GM12878 (cell line): ENCODE measurements around the gene NUMA1. TPM values are rescaled to one million over a fixed set of nuclear protein-coding genes. Genes with fewer than 3 reads are reported as not detected.

Experiments
- ATAC-seq: fragments of 200-7000 bp; cut with Tn5 transposase; 3 replicates; pipeline ENCODE4 v1.9.1; 2020; ENCODE audit warnings: mild to moderate bottlenecking, moderate library complexity
- BruUV-seq: library from RNA; stranded (reverse); fragments of 400-500 nt; replicated peaks from 2 replicates; lab custom pipeline; 2021; lab: Mats Ljungman, UMichigan
- CTCF ChIA-PET: fragments of 300-600 bp; sonication (Branson Sonifier 250); formaldehyde crosslinking; extraction: SDS; loops from one replicate; lab custom pipeline; 2021; ENCODE audit warnings: inconsistent platforms; lab: Yijun Ruan, JAX
- POLR2A ChIA-PET: fragments of 350-600 bp; formaldehyde crosslinking; extraction: SDS; loops from one replicate; lab custom pipeline; 2021; ENCODE audit warnings: inconsistent platforms; lab: Charles Lee
- RAD21 ChIA-PET: fragments of 300-600 bp; sonication (Branson Sonifier 250); formaldehyde crosslinking; loops from one replicate; lab custom pipeline; 2023; ENCODE audit warnings: antibody characterized with exemption; ENCODE audit not compliant: unreplicated experiment; lab: Charles Lee
- SMC1A ChIA-PET: fragments of 300-600 bp; sonication (Branson Sonifier 250); formaldehyde crosslinking; loops from one replicate; lab custom pipeline; 2023; ENCODE audit not compliant: unreplicated experiment, uncharacterized antibody; lab: Charles Lee
- DNase-seq: peaks from one replicate; pipeline ENCODE4 v3.0.0-alpha.2; 2011; ENCODE audit warnings: low read depth, low spot score
- FAIRE-seq: peaks from 3 replicates; lab custom pipeline; 2011; peaks lifted over from hg19 to GRCh38; lab: Jason Lieb, UNC
- H2AFZ ChIP-seq: 2 replicates; pipeline ENCODE4 v1.6.0; 2011; ENCODE audit warnings: low read depth, low read length, control low read depth; ENCODE audit not compliant: control insufficient read depth
- H3K27ac ChIP-seq: 2 replicates; pipeline ENCODE4 v1.5.1; 2011; ENCODE audit warnings: control low read depth; ENCODE audit not compliant: control insufficient read depth, insufficient read depth
- H3K27me3 ChIP-seq, 2 experiments: replicated peaks in 1 of 2; 2 replicates each; pipeline versions ENCODE4 v1.6.0 to v1.6.1; 2011; ENCODE audit warnings: low read length in 1 of 2; ENCODE audit not compliant: control insufficient read depth in 2 of 2, insufficient read depth in 2 of 2
- H3K36me3 ChIP-seq, 2 experiments: 2 replicates each; pipeline ENCODE4 v1.5.1; 2011; ENCODE audit warnings: low read length in 1 of 2; ENCODE audit not compliant: control insufficient read depth in 2 of 2, insufficient read depth in 2 of 2
- H3K4me1 ChIP-seq: 2 replicates; pipeline ENCODE4 v1.6.1; 2011; ENCODE audit warnings: mild to moderate bottlenecking, low read length, moderate library complexity, mixed read lengths; ENCODE audit not compliant: control insufficient read depth, insufficient read depth
- H3K4me2 ChIP-seq: 2 replicates; pipeline ENCODE4 v1.6.0; 2011; ENCODE audit warnings: control low read depth; ENCODE audit not compliant: control insufficient read depth, insufficient read depth
- H3K4me3 ChIP-seq: fragments of 200-600 bp; sonication (generic); 2 replicates; pipeline ENCODE4 v1.5.1; 2016
- H3K79me2 ChIP-seq: 2 replicates; pipeline ENCODE4 v1.6.0; 2011; ENCODE audit warnings: low read length; ENCODE audit not compliant: control insufficient read depth, insufficient read depth
- H3K9ac ChIP-seq: 2 replicates; pipeline ENCODE4 v1.8.0; 2011; ENCODE audit warnings: low read length, control low read depth, mixed read lengths; ENCODE audit not compliant: control insufficient read depth, insufficient read depth
- H3K9me3 ChIP-seq: replicated peaks from 3 replicates; pipeline ENCODE4 v1.5.1; 2011; ENCODE audit warnings: mild to moderate bottlenecking, low read length; ENCODE audit not compliant: control insufficient read depth, insufficient read depth
- H4K20me1 ChIP-seq: 2 replicates; pipeline ENCODE4 v1.6.0; 2011; ENCODE audit not compliant: control insufficient read depth, insufficient read depth
- BHLHE40 ChIP-seq, 2 experiments: fragments of 450-650 bp in 1 of 2; IDR thresholded peaks; 2 replicates each; pipeline ENCODE4 v1.6.1; 2011 to 2017; ENCODE audit warnings: low read depth in 2 of 2, borderline replicate concordance in 1 of 2, improper control_type of control experiment in 1 of 2, low read length in 1 of 2, mild to moderate bottlenecking in 1 of 2
- CBFB ChIP-seq: IDR thresholded peaks from 2 replicates; pipeline ENCODE4 v1.6.1; 2016; ENCODE audit warnings: antibody characterized with exemption, low read depth
- DPF2 ChIP-seq: fragments of 450-650 bp; IDR thresholded peaks from 2 replicates; pipeline ENCODE4 v1.6.1; 2017; ENCODE audit warnings: mild to moderate bottlenecking
- EZH2 ChIP-seq: IDR thresholded peaks from 2 replicates; pipeline ENCODE4 v1.6.1; 2012; ENCODE audit warnings: low read depth, mild to moderate bottlenecking, control low read depth, inconsistent platforms, low read length, borderline replicate concordance; ENCODE audit not compliant: control insufficient read depth
- FOXK2 ChIP-seq: fragments of 450-650 bp; IDR thresholded peaks from 2 replicates; pipeline ENCODE4 v1.6.1; 2017; ENCODE audit warnings: mild to moderate bottlenecking, moderate library complexity
- GATAD2B ChIP-seq: fragments of 450-650 bp; conservative IDR thresholded peaks from 2 replicates; pipeline ENCODE4 v1.6.1; 2017; ENCODE audit warnings: low read depth, mild to moderate bottlenecking, moderate library complexity
- HDGF ChIP-seq: fragments of 450-650 bp; IDR thresholded peaks from 2 replicates; pipeline ENCODE4 v1.6.1; 2016; ENCODE audit warnings: antibody characterized with exemption
- IKZF2 ChIP-seq, 2 experiments: fragments of 450-650 bp; IDR thresholded peaks; 2 replicates each; pipeline ENCODE4 v1.6.1; 2017; ENCODE audit warnings: mild to moderate bottlenecking in 2 of 2, moderate library complexity in 2 of 2
- KAT2A ChIP-seq: conservative IDR thresholded peaks from 2 replicates; pipeline ENCODE4 v1.6.1; 2011; ENCODE audit warnings: low read depth, low read length; ENCODE audit not compliant: control insufficient read depth
- LARP7 ChIP-seq: fragments of 450-650 bp; IDR thresholded peaks from 2 replicates; pipeline ENCODE4 v1.6.1; 2017; ENCODE audit warnings: mild to moderate bottlenecking
- RUNX3 ChIP-seq: IDR thresholded peaks from 2 replicates; pipeline ENCODE4 v1.6.1; 2012; ENCODE audit warnings: low read length, inconsistent platforms
- SIX5 ChIP-seq: IDR thresholded peaks from 2 replicates; pipeline ENCODE4 v1.6.1; 2011; ENCODE audit warnings: mild to moderate bottlenecking, low read depth, low read length, moderate library complexity; ENCODE audit not compliant: severe bottlenecking
- SP1 ChIP-seq: IDR thresholded peaks from one replicate; pipeline ENCODE4 v1.6.1; 2011; ENCODE audit warnings: low read depth, low read length
- TAF1 ChIP-seq: IDR thresholded peaks from 2 replicates; pipeline ENCODE4 v1.6.1; 2011; ENCODE audit warnings: mild to moderate bottlenecking, low read depth, low read length, borderline replicate concordance
- TCF7 ChIP-seq: IDR thresholded peaks from 2 replicates; pipeline ENCODE4 v1.6.1; 2014; ENCODE audit warnings: antibody characterized with exemption, borderline replicate concordance
- YBX1 ChIP-seq: fragments of 450-650 bp; IDR thresholded peaks from 2 replicates; pipeline ENCODE4 v1.6.1; 2016; ENCODE audit warnings: antibody characterized with exemption
- YY1 ChIP-seq: IDR thresholded peaks from 2 replicates; pipeline ENCODE4 v1.6.1; 2011; ENCODE audit warnings: low read depth, mild to moderate bottlenecking, low read length
- ZNF207 ChIP-seq: fragments of 450-650 bp; IDR thresholded peaks from 2 replicates; pipeline ENCODE4 v1.6.1; 2014; ENCODE audit warnings: antibody characterized with exemption, mild to moderate bottlenecking, borderline replicate concordance
- ZSCAN29 ChIP-seq: fragments of 450-650 bp; IDR thresholded peaks from 2 replicates; pipeline ENCODE4 v1.6.1; 2017; ENCODE audit warnings: mild to moderate bottlenecking, moderate library complexity
- WGBS: methylation state at CpG from one replicate; pipeline ENCODE4 v1.1.6; 2016; ENCODE audit warnings: low lambda C conversion rate; ENCODE audit not compliant: insufficient replicate concordance, insufficient coverage; ENCODE audit errors: missing lambda C conversion rate; 5-methylcytosine and 5-hydroxymethylcytosine counted together
- in situ Hi-C: fragments of 300-500 bp; cut with MboI; formaldehyde crosslinking; loops from 9 replicates; pipeline ENCODE4 v1.14.3; 2018; ENCODE audit warnings: mixed read lengths
- intact Hi-C: fragments of 100-400 bp; cut with micrococcal nuclease; formaldehyde crosslinking; loops from one replicate; pipeline ENCODE4 v1.14.2; 2022; ENCODE audit not compliant: unreplicated experiment
- polyA plus RNA-seq, 11 experiments: library from polyadenylated mRNA; depleted of rRNA in 4 of 11; unstranded in 6 of 11; stranded (reverse) in 5 of 11; fragments of >200 nt; fragmentation: Nextera tagmentation in 4 of 11; fragmentation: Illumina TruSeq in 1 of 11; extraction: Ambion mirVana in 4 of 11; extraction: Trizol in 1 of 11; gene quantifications; 1 replicate in 1 of 11; 2 replicates in 10 of 11; pipeline versions ENCODE4 v1.2.1 to v1.2.3, GENCODE V29; 2011 to 2016; ENCODE audit warnings: inconsistent platforms in 2 of 11, missing spikeins in 2 of 11, low read depth in 1 of 11
- total RNA-seq, 4 experiments: library from RNA; depleted of rRNA in 3 of 4; stranded (reverse); fragments of >200 nt in 3 of 4; fragmentation: Illumina TruSeq in 1 of 4; extraction: Trizol in 1 of 4; gene quantifications; 2 replicates each; pipeline versions ENCODE4 v1.2.1 to v1.2.3, GENCODE V29; 2013 to 2021
- TF ChIP-seq, protein P1 (sequence below): fragments of 450-650 bp; IDR thresholded peaks from 2 replicates; pipeline ENCODE4 v1.6.1; 2017; ENCODE audit warnings: mild to moderate bottlenecking, moderate library complexity

NUMA1 gene
- total and polyA plus RNA-seq, 10 of the 15 experiments (the other 5 are each of a cell fraction or from before 2014, with no cell fraction given) = 5.5 to 111 (median 61.0) TPM

DNA sequence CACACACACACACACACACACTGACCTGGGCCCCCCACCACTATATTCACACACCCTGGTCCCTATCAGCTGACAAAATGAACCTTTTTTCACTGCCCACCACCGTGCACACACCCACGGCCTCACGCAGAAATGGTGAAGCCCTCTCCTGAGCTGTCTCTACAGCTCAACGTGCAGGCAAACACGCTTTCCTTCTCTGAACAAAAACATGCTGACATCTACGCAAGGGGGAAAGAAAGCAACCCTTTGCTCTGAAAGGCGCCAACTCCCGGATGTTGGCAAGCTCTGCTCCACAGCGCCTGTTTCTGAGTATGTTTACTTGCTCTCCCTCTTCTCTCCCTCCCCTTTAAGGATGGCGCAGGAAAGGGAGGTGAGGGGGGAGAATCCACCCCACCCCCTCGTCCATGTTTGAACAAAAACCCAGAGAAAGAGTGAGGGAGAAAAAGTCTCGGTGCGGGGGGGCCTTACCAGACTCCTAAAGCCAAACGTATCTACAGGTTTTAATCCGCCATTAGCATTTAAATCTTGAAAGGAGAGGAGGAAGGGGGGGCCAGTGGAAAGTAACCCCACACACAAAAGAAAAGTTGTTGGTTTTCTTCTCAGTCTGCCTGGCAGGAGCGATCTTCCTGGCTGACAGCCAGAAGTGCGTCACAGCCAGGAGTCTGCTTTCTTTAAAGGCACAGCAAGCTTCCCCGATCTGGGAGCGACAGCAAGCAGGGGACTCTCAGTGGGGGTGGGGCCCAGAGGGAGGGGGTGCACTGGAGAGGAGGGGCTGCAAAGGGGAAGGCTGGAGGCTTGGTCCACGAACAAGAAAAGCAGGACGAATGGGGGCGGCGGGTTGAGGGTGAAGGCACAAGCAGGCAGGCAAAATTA lies 39.6 kb downstream of the NUMA1 start:
- Histone ChIP-seq H3K9ac (peak overlapping the region; percentile 82), H3K4me2 (peak overlapping the region; percentile 88), H3K9me3 (no peaks in the 10 kb centered on the region), H4K20me1 (no peaks in the 10 kb centered on the region), H3K4me3 (peak overlapping the region; percentile 65), H3K79me2 (peaks cover 71% of the 10 kb centered on the region), H3K4me1 (peaks cover 35% of the 10 kb centered on the region), H3K27me3 (no peaks in the 10 kb centered on the region), H3K27ac (peak overlapping the region; percentile 71), H3K36me3 (peaks cover under 1 to 13% of the 10 kb centered on the region in 2 experiments), H2AFZ (peak overlapping the region; percentile 93)
- TSS peak; percentile 66 for BruUV-seq
- in situ Hi-C loops = no loop called here
- RAD21 ChIA-PET = interaction anchor here (0.7 to 4.7 kb wide), 11 partner anchors 16 to 390 kb away, joined by 3 to 46 read pairs (median 7); partner anchors contain the start of gene ANAPC15
- WGBS = 1% methylated on average over 22 of the region's 23 CpGs
- CTCF ChIA-PET = interaction anchor here (0.9 to 4.4 kb wide), 12 partner anchors 10 to 390 kb away, joined by 3 to 63 read pairs (median 9); no protein-coding TSS in a partner anchor
- FAIRE-seq = peak; percentile 79
- POLR2A ChIA-PET = interaction anchor here (0.6 to 3.9 kb wide), 9 partner anchors 12 to 71 kb away, joined by 3 to 15 read pairs (median 5); partner anchors contain the start of gene ANAPC15
- peak; percentile 63 for ATAC-seq
- SMC1A ChIA-PET = interaction anchor here (0.7 to 4.3 kb wide), 15 partner anchors 9 to 107 kb away, joined by 3 to 48 read pairs (median 10); no protein-coding TSS in a partner anchor
- intact Hi-C loops = loop anchor here (2.0 kb wide), 1 partner anchor 40 kb away; the partner anchor contains the start of genes LRRC51 and NUMA1
- DNase-seq = no peak
- TF ChIP-seq IKZF2 (IDR thresholded peaks at IDR 0.05) (peak; percentile 26 to 55; a peak in 1 of 4 replicates), FOXK2 (no peak), GATAD2B (no peak), RUNX3 (no peak), TAF1 (0 out of 2 replicates have a peak, but pooled peaks have one; percentile 7), KAT2A (no peak), SIX5 (no peak), SP1 (no peak), DPF2 (peak; percentile 35), YBX1 (no peak), BHLHE40 (IDR thresholded peaks at IDR 0.05; ENCODE audit: borderline replicate concordance in 1 of 2, low read depth in 2 of 2, low read length in 1 of 2) (no peak; a peak in 1 of 4 replicates), YY1 (peak; percentile 29; the same call in 1 of the 2 replicates), ZSCAN29 (no peak), ZNF207 (no peak), TCF7 (no peak), CBFB (0 out of 2 replicates have a peak, but pooled peaks have one; percentile 34), EZH2 (no peak), HDGF (0 out of 2 replicates have a peak, but pooled peaks have one; percentile 71), LARP7 (0 out of 2 replicates have a peak, but pooled peaks have one; percentile 19)
- TF ChIP-seq, protein P1, sequence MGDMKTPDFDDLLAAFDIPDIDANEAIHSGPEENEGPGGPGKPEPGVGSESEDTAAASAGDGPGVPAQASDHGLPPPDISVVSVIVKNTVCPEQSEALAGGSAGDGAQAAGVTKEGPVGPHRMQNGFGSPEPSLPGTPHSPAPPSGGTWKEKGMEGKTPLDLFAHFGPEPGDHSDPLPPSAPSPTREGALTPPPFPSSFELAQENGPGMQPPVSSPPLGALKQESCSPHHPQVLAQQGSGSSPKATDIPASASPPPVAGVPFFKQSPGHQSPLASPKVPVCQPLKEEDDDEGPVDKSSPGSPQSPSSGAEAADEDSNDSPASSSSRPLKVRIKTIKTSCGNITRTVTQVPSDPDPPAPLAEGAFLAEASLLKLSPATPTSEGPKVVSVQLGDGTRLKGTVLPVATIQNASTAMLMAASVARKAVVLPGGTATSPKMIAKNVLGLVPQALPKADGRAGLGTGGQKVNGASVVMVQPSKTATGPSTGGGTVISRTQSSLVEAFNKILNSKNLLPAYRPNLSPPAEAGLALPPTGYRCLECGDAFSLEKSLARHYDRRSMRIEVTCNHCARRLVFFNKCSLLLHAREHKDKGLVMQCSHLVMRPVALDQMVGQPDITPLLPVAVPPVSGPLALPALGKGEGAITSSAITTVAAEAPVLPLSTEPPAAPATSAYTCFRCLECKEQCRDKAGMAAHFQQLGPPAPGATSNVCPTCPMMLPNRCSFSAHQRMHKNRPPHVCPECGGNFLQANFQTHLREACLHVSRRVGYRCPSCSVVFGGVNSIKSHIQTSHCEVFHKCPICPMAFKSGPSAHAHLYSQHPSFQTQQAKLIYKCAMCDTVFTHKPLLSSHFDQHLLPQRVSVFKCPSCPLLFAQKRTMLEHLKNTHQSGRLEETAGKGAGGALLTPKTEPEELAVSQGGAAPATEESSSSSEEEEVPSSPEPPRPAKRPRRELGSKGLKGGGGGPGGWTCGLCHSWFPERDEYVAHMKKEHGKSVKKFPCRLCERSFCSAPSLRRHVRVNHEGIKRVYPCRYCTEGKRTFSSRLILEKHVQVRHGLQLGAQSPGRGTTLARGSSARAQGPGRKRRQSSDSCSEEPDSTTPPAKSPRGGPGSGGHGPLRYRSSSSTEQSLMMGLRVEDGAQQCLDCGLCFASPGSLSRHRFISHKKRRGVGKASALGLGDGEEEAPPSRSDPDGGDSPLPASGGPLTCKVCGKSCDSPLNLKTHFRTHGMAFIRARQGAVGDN = peak; percentile 46; the same call in 1 of the 2 replicates
